GM08714 (cell line): ENCODE measurements around the gene TNS3.

Source experiments
- H3K4me3 ChIP-seq: fragments of 200-500 bp; sonication (Bioruptor generic); 2 replicates; pipeline ENCODE4 v1.5.1; 2014; ENCODE audit warnings: mild to moderate bottlenecking, low read length, inconsistent platforms
- ZNF274 ChIP-seq: IDR thresholded peaks from 2 replicates; pipeline ENCODE4 v1.6.1; 2012; ENCODE audit warnings: mild to moderate bottlenecking, low read depth, low read length

TNS3 gene

DNA sequence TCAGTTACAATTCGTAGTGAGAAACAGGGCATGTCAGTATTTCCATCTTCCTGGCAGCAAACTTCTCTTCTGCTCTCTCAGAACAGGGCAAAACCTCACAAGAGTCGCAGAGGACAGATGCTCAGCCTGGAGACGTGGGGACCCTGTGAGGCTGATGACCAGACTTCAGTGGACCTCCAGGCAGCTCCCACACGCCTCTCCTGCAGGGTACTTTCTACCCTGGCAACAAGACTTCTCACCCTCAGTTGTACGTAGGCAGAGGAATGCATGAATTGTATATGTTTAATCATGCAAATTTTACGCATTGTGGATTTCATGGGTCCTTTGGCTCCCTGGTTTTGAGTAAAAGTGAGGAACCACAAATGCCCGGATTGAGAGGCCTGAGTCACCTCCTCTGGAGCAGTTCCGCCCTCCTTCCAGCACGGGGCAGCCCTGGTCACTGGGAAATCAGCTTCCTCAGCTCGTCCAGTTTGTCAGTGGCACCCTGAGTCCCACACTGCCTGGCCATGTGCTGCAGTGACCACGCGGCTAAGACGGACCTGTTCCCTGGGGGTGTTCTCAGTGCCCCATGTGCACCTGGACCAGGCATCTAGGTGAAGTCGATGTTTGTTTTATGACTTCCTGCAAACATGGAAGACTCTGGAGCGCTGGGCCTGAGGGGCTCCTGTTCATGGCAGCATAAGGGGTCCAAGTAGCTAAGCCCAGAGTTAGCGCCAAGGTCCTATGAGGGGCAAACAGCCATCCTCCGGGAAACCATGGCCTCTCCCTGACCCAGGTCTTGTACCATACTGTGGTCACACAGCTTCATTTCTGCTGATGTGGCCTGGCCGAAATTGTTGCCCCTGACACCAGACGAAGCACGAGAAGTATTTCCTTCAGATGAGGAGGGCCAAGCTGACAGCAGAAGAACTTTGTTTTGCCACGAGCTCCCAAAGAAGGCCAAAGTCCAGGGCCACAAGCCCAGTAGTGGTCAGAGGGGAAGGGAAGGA is 165.1 kb downstream of the TNS3 start:
- H3K4me3 ChIP-seq: no peak overlapping the region
- TF ChIP-seq ZNF274: no peak

DNA sequence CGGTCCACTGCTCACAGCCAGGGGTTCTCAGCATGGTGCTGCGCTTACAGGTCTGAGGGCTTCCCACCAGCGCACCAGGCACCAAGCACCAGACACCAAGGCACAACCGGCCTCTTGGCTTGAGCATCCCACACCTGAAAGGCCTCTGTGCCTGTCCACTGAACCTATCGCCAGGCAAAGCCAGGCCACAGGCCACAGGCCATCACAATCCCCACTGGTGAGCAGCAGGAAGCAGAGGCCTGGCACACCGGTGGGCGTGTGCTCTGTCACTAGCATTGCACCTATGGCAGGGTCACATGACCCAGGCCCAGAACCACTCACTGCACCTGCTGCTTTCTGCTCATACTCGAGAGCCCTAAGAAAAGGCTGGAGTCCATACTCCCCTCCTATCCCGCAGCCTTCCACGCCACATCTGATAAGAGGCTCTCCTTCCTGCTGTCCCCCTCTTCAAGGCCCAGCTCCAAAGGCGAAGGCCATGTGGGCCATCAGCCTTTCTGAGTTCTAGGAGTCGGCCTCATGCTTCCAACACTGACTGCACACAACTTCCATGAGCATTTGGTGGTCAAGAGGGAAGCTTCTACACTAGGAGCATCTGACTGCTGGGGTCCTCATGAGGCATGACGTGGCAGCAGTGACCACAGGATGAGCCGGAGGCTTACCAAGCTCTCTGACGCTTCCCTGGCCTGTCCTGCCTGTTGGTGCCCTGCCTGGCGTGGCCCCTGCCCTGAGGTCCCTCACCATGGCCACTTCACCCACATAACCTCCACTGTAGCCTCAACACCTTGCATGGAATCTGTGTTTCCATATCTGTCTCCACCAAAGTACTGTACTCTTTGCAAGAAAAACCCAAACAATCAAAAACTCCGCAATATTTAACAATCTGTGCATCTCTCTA is 166.3 kb downstream of the TNS3 start:
- H3K4me3 ChIP-seq: no peak overlapping the region
- no peak for TF ChIP-seq ZNF274

DNA sequence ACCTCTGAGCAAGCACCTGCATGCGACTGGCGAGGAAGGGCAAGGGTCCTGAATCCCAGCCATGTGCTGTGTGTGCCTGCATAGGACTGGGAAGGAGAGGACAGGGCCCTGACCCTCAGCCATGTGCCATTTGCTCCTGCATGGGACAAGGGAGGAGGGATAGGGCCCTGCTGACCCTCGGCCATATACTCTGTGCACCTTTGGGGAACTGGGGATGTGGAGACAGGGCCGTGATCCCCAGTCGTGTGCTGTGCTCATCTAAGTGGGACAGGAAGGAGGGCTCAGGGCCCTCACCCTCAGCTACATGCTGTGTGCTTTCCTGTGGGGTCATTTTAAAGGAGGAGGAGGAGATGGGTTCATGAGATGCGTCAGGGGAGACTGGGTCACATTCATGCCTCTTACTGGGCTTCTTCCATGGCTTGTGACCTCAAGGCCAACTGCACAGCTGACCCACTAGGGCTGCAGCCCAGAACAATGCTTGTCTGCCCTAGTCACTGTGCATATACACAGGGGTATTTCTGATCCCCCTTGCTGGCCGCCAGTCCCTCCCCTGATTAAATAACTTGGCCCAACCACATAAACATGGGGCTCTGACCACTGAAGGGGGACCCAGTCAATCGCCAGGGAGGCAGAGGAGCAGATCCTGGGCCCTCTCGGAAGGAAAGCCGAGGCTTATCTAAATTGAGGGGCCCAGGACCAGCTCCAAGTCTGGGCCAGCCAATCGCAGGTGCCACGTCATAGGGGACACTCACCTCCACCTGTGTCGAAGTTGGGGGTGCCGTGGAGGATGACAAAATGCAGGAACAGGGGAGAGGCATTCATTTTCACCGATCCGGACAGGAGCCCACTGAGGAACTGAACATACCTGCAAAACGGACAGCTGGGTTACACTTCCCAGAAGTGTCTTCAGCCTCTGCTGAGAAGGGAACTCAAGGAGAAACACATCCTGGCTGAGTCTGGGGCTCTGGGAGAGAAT is 167.3 kb downstream of the TNS3 start:
- TF ChIP-seq ZNF274: no peak
- no peak overlapping the region for H3K4me3 ChIP-seq

DNA sequence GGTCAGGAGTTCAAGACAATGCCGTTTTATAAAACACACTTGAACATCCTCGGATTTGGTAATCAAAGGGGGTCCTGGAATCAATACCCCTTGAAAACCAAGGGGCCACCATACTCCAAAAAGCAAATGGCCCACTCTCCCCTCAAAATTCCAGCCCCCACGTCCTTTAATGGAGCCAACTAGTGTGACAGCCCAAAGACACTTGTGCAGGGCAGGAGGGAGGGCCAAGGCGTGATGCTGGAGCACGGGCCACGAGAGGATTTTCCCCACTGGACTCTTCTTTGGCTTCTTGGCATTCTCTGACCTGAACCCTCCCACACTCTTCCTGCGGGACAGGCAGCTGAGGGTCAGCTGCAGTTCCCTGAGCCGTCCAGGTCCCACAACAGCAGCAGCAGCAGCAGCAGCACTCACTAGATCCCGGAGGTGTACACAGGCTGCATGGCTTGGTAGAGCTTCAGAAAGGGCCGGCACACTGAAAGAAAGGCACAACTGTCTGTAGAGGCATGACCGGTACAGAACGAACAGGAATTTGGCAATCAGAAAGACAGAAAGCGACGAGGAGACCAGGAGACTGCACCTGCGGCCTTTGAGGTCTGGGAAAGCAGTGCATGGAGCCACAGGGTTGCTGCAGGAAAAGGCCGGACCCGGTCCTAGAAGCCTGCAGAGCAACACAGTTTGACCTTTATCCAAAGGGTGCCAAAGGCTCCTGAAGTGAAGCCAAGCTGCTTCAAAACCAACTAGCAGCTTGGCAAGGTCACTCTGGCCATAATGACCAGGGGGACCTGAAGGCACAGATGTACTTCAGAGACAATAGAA is 168.2 kb downstream of the TNS3 start:
- no peak overlapping the region for H3K4me3 ChIP-seq
- TF ChIP-seq ZNF274: no peak

DNA sequence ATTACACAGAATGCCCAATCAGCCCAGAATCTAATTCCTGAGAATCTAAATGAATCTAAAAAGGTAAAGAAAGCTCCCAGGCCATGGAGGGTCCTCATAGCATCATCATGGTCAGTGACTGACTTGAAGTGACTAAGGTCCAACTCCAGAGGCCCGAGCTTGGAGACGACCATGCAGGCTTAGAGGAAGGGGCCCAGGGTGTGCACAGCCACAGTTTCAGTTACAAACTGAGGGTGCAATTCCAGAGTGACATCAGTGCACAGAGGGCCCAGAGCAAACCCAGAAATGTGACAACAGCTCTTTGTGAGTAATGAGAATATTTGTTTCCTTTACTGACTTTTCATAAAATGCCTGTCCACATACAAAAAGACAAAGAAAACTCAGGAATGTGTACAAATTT is 170.0 kb downstream of the TNS3 start:
- no peak overlapping the region for H3K4me3 ChIP-seq
- TF ChIP-seq ZNF274: no peak

DNA sequence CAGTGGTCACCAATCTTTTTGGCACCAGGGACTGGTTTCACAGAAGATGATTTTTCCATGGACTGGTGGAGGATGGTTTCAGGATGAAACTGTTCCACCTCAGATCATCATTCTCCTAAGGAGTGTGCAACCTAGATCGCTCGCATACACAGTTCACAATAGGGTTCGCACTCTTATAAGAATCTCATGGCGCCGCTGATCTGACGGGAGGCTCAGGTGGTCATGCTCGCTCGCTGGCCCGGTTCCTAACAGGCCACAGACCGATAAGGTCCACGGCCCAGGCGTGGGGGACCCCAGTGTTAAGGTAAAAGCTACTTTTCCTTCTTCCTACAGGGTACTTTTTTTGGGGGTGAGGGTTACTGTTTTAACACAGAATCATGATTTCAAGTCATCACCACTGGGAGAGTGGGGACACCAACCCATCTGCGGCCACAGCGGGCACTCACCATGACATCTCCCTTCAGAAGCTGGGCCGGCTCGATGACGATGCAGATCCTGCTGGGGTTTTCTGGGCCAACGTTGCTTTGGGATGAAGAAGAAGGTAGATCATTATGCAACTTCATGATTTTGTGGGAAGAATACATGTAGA is 170.5 kb downstream of the TNS3 start:
- H3K4me3 ChIP-seq: no peak overlapping the region

DNA sequence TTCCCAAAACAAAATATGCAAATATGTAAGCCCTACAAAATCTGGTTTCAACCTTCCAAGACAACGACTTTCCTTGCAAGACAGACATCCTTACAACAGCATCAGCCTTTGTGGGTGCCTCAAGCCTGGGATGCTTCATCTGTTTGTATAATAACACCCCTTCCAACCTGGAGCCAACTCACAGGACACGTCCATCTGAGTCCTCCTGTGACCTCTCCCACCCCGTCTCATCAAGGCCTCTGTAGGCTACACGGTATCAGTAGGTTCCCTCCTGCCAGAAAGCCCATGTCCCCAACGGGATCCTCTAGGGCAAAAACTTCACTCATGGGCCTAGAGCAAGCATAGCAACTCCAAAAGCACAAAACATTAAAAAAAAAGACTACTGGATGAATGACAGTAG is 173.2 kb downstream of the TNS3 start:
- no peak overlapping the region for H3K4me3 ChIP-seq
- TF ChIP-seq ZNF274: no peak

More for the DNA sequence above, 170.5 kb downstream of the TNS3 start:
- TF ChIP-seq ZNF274: no peak

DNA sequence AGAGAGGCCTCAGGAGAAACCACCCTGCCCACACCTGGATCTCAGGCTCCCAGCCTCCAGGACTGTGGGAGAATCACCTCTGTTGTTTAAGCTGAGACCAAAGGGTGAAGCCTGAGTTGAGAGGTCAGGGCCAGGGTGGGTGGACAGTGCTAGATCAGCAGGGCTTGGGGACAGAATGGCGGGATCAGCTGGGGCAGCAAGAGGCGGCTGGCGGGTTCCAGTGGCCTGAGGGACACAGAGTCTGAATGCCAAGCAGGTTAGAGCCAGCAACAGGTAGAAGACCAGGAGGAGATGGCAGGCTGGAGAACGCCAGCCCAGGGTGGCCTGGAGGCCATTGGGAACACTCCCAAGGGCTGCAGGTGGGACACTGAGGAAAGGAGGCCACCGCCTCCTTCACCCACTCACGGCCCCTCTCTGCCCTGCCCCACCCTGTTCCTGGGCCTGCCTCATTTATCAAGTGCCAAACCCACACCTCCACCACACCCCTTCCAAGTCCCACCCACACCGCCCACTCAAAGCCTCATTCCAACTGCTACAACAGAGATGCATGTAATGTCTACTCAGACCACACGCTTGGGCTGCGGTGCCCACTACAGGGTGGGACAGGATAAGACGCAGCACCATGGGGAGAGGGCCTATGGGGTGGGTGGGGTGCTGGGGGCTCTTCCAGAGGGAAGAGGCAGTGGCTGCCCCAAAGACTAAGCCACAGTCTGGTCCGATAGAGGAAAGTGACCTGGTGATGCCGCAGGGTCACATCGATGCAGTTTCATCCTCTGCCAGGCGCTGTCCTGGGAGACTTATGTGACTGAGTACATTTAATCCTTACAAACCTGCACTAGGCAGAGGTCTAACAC is 173.9 kb downstream of the TNS3 start:
- no peak overlapping the region for H3K4me3 ChIP-seq
- no peak for TF ChIP-seq ZNF274

DNA sequence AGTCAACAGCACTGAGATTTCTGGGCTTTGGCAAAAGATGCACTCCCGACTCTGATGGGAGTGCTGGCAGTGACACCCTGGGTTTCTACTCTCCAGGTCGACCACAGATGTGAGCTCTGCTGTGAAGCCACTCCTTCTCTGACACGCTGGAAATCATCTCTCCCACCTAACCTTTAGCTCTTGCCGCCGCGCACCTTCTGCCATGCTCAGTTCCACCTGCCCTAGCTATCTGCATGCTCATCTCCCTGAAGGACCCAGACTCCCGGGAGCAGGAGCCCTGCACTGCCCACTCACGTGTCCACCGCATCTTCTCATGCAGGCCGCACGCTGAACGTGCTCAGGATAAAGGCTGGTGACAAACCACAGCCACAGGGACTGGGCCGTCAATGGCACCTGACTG is 174.8 kb downstream of the TNS3 start:
- no peak overlapping the region for H3K4me3 ChIP-seq
- TF ChIP-seq ZNF274: no peak

DNA sequence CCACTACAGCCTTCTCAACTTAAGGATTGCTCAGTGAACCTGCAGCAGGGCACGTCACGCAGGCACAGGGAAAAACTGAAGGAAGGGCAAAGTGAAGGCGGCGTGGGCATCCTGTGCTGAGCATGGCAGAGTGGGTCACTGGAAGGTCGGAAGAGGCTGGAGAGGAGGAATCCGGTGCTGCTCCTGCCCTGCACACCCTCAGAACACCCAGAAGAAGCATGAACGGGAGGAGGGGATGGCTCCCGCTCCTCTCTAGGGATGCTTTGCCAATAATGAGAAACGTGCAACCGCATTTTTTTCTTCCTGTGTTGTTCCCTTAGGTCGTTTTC is 175.1 kb downstream of the TNS3 start:
- H3K4me3 ChIP-seq: no peak overlapping the region
- no peak for TF ChIP-seq ZNF274

DNA sequence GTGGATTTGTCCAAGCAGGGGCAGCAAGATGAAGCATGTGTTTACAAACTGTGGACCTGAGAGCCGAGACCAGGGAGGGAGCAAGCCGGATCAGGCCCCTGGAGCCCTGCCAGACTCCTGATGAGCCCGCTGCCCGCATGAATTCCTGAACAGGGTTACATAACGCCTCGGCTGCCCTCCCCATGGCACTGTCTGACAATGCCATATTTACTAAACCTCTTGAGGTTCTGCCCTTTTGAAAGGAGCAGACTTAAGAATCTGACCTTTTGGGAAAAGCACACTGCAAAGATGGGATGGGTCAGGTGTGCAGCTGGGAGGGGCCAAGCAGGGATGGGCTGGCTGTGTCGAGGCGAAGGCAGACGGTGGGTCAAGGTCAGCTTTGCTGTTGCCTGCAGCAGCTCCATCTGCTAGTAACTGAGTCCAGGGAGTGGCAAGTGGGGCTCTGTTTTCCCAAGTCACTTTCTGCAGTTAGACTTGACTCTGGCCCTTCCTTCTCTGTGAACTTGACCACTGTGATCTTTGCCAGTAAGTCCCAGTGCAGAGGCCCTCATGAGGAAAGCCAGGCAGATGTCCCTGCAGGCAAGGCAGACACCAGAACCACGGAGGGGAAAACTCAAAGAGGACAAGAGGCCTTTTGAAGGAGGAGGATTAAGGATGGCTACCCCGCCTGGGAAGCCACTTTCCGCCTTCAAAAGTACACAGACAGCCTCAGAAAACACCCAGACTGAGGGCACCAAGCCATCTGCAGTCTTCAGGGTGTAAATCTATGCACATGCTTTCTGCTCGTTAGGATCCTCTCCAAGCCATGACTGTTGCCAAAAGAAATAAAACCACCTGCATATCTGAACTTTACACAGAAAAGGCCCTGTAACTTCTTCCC is 175.8 kb downstream of the TNS3 start:
- no peak for TF ChIP-seq ZNF274
- no peak overlapping the region for H3K4me3 ChIP-seq
